Left ventricle myocardium inferior (tissue), 1 donor: ENCODE measurements around the gene TEX54. TPM values are rescaled to one million over a fixed set of nuclear protein-coding genes. Genes with fewer than 3 reads are reported as not detected.
A peak's percentile ranks its signal among the peaks of the same experiment; 100 is the strongest.
"Not testable (repeated sequence)": the region's sequence is repeated elsewhere in the genome, so short reads cannot be mapped to it uniquely, and the experiment has no call there.

Source experiments
- DNase-seq: peaks from one replicate; pipeline ENCODE4 v3.0.0-alpha.2; 2020
- H3K27ac ChIP-seq: fragments of 200-600 bp; replicated peaks from 2 replicates; pipeline ENCODE4 v1.8.0; 2021
- H3K27me3 ChIP-seq: fragments of 200-600 bp; 2 replicates; pipeline ENCODE4 v1.8.0; 2021; ENCODE audit warnings: low read depth
- H3K36me3 ChIP-seq: fragments of 200-600 bp; 2 replicates; pipeline ENCODE4 v1.8.0; 2021
- H3K4me1 ChIP-seq: fragments of 200-600 bp; 2 replicates; pipeline ENCODE4 v1.8.0; 2021
- H3K4me3 ChIP-seq: fragments of 200-600 bp; 2 replicates; pipeline ENCODE4 v1.8.0; 2021; ENCODE audit warnings: mild to moderate bottlenecking, moderate library complexity
- H3K9me3 ChIP-seq: fragments of 200-600 bp; replicated peaks from 2 replicates; pipeline ENCODE4 v1.8.0; 2021
- CTCF ChIP-seq: fragments of 200-600 bp; IDR thresholded peaks from 2 replicates; pipeline ENCODE4 v1.8.0; 2021; ENCODE audit warnings: antibody characterized with exemption, mild to moderate bottlenecking, borderline replicate concordance
- intact Hi-C: fragments of 100-400 bp; cut with micrococcal nuclease; formaldehyde crosslinking; loops from one replicate; pipeline ENCODE4 v1.11.0; 2022
- total RNA-seq: library from RNA; stranded (reverse); fragmentation: NEBNext Ultra II Directional; extraction: Animal tissue kit (Norgen Biotek cat#: 25700); gene quantifications from one replicate; pipeline ENCODE4 v1.2.1, GENCODE V29; 2021
- donor health status: DM: no; HTN: yes; CAD: no; lungs with severe emphysema.

Gene TEX54
- total RNA-seq, 1 donor from 2014 or later = not detected

- Histone ChIP-seq H3K27ac (no peak overlapping the region), H3K36me3 (peaks cover under 1% of the 10 kb centered on the region), H3K9me3 (no peaks in the 10 kb centered on the region), H3K27me3 (no peaks in the 10 kb centered on the region), H3K4me3 (no peak overlapping the region), H3K4me1 (peaks cover 15% of the 10 kb centered on the region)
- intact Hi-C loops = no loop called here
- TF ChIP-seq CTCF = no peak
- no peak for DNase-seq
Measured at GRCh38 chr11:62846177-62846576, 13.5 kb upstream of the TEX54 start.

- intact Hi-C loops = no loop called here
- TF ChIP-seq CTCF = no peak
- Histone ChIP-seq H3K4me3 (no peak overlapping the region), H3K27me3 (no peaks in the 10 kb centered on the region), H3K36me3 (no peaks in the 10 kb centered on the region), H3K4me1 (peaks cover 29% of the 10 kb centered on the region), H3K27ac (no peak overlapping the region), H3K9me3 (no peaks in the 10 kb centered on the region)
- no peak for DNase-seq
Measured at GRCh38 chr11:62844154-62844553, 11.5 kb upstream of the TEX54 start.

- no peak for DNase-seq
- Histone ChIP-seq H3K4me1 (peaks cover 36% of the 10 kb centered on the region), H3K9me3 (no peaks in the 10 kb centered on the region), H3K27ac (no peak overlapping the region), H3K27me3 (no peaks in the 10 kb centered on the region), H3K4me3 (no peak overlapping the region), H3K36me3 (no peaks in the 10 kb centered on the region)
- intact Hi-C loops = no loop called here
- no peak for TF ChIP-seq CTCF
Measured at GRCh38 chr11:62843466-62843865, 10.8 kb upstream of the TEX54 start.

GRCh38 chr11:62842891-62843290, 10.2 kb upstream of the TEX54 start:
- H3K27me3 ChIP-seq, intact Hi-C loops, H3K36me3 ChIP-seq, DNase-seq, H3K9me3 ChIP-seq: not testable (repeated sequence)
- H3K4me3 ChIP-seq = peak overlapping the region; percentile 95
- H3K27ac ChIP-seq = peak overlapping the region; percentile 99
- peaks cover 42% of the 10 kb centered on the region for H3K4me1 ChIP-seq

GRCh38 chr11:62842171-62842741, 9.6 kb upstream of the TEX54 start:
- peak; percentile 27 for DNase-seq
- Histone ChIP-seq H3K27ac (peak overlapping the region; percentile 99), H3K36me3 (no peaks in the 10 kb centered on the region), H3K4me1 (peaks cover 43% of the 10 kb centered on the region), H3K4me3 (peak overlapping the region; percentile 95), H3K9me3 (no peaks in the 10 kb centered on the region), H3K27me3 (no peaks in the 10 kb centered on the region)
- intact Hi-C loops = no loop called here
- no peak for TF ChIP-seq CTCF

GRCh38 chr11:62841361-62842170, 8.9 kb upstream of the TEX54 start:
- Histone ChIP-seq H3K4me1 (peaks cover 43% of the 10 kb centered on the region), H3K9me3 (no peaks in the 10 kb centered on the region), H3K36me3 (peaks cover 7% of the 10 kb centered on the region), H3K27ac (peak overlapping the region; percentile 99), H3K27me3 (no peaks in the 10 kb centered on the region), H3K4me3 (peak overlapping the region; percentile 95)
- peak; percentile 79 for DNase-seq
- intact Hi-C loops = no loop called here
- TF ChIP-seq CTCF = no peak

GRCh38 chr11:62840721-62841360, 8.2 kb upstream of the TEX54 start:
- H3K27me3 ChIP-seq, H3K9me3 ChIP-seq, intact Hi-C loops: not testable (repeated sequence)
- peaks cover 43% of the 10 kb centered on the region for H3K4me1 ChIP-seq
- H3K4me3 ChIP-seq = peak overlapping the region; percentile 95
- H3K27ac ChIP-seq = peak overlapping the region; percentile 99
- H3K36me3 ChIP-seq = peaks cover 13% of the 10 kb centered on the region
- peak; percentile 52 for DNase-seq
